OCI-LY3 (cell line): ENCODE measurements around the gene SVOPL.

Experiments
- H2AFZ ChIP-seq: fragments of 200-600, 300-600 bp; shearing (Covaris generic); 2 replicates; pipeline ENCODE4 v1.6.0; 2014; ENCODE audit warnings: antibody characterized with exemption, low read depth, low read length
- H3K27ac ChIP-seq: fragments of 200-600, 300-600 bp; sonication (generic); 2 replicates; pipeline ENCODE4 v1.5.1; 2014; ENCODE audit warnings: mild to moderate bottlenecking, low read length, moderate library complexity, mixed read lengths
- H3K27me3 ChIP-seq: fragments of 200-600, 300-600 bp; sonication (generic); 2 replicates; pipeline ENCODE4 v1.6.1; 2014; ENCODE audit warnings: low read depth, low read length, mixed read lengths
- H3K36me3 ChIP-seq: fragments of 200-600, 300-600 bp; sonication (generic); replicated peaks from 2 replicates; pipeline ENCODE3; 2014; ENCODE audit warnings: low read depth, low read length, mixed read lengths
- H3K4me1 ChIP-seq: fragments of 300-600, 200-600 bp; sonication (generic); 2 replicates; pipeline ENCODE4 v1.6.1; 2014; ENCODE audit warnings: low read length, mixed read lengths
- H3K4me2 ChIP-seq: fragments of 200-600, 300-600 bp; sonication (generic); 2 replicates; pipeline ENCODE4 v1.6.1; 2014; ENCODE audit warnings: low read length, mixed read lengths
- H3K4me3 ChIP-seq: fragments of 300-600, 200-600 bp; sonication (generic); 2 replicates; pipeline ENCODE4 v1.5.1; 2014; ENCODE audit warnings: antibody characterized with exemption, mild to moderate bottlenecking, low read length, moderate library complexity
- H3K79me2 ChIP-seq: fragments of 300-600, 200-600 bp; shearing (Covaris generic); 2 replicates; pipeline ENCODE4 v1.6.1; 2014; ENCODE audit warnings: mild to moderate bottlenecking, low read length, mixed read lengths
- H3K9ac ChIP-seq: fragments of 300-600, 200-600 bp; shearing (Covaris generic); 2 replicates; pipeline ENCODE4 v1.6.0; 2014; ENCODE audit warnings: mild to moderate bottlenecking, low read length, moderate library complexity
- H3K9me3 ChIP-seq: fragments of 200-600, 300-600 bp; shearing (Covaris generic); 2 replicates; pipeline ENCODE4 v1.6.1; 2014; ENCODE audit warnings: low read length, mixed read lengths; ENCODE audit not compliant: insufficient read depth
- H4K20me1 ChIP-seq: fragments of 200-600, 300-600 bp; sonication (generic); 2 replicates; pipeline ENCODE4 v1.6.1; 2016; ENCODE audit warnings: low read length, mixed read lengths; ENCODE audit not compliant: insufficient read depth
- CTCF ChIP-seq: fragments of 200-600, 300-600 bp; sonication (generic); IDR thresholded peaks from 2 replicates; pipeline ENCODE4 v1.5.1; 2014; ENCODE audit warnings: antibody characterized with exemption, low read length, low read depth
- EZH2phosphoT487 ChIP-seq: fragments of 200-600 bp; shearing (Covaris generic); IDR thresholded peaks from 2 replicates; pipeline ENCODE4 v1.6.1; 2018; ENCODE audit warnings: antibody characterized with exemption, mixed run types, low read depth

SVOPL gene

DNA sequence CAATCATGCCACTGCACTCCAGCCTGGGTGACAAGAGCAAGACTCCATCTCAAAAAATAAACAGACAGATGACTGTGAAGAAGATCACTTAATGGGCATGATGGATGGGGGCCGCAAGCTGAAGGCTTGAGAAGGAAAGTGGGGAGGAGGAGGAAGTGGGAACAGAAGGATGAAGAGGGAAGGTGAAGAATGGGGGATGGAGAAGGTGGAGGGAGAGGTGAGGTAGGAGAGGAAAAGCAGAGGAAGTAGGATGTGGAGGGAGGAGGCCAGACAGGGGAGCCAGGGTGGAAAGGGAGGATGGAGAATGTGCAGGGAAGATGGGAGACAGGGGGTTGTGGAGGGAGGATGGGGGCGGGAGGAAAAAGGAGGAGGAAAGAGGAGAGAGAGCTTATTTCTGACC, 68.8 kb downstream of the SVOPL start:
- Histone ChIP-seq H3K9me3 (no peaks in the 10 kb centered on the region), H3K4me1 (no peaks in the 10 kb centered on the region), H3K27ac (no peak overlapping the region), H3K79me2 (no peaks in the 10 kb centered on the region), H3K36me3 (no peaks in the 10 kb centered on the region), H3K27me3 (0 out of 2 replicates have a peak, but pooled peaks cover 2% of the 10 kb centered on the region), H2AFZ (no peak overlapping the region), H3K4me2 (no peak overlapping the region), H3K4me3 (no peak overlapping the region), H4K20me1 (no peaks in the 10 kb centered on the region), H3K9ac (no peak overlapping the region)
- TF ChIP-seq CTCF (no peak), EZH2phosphoT487 (no peak)

DNA sequence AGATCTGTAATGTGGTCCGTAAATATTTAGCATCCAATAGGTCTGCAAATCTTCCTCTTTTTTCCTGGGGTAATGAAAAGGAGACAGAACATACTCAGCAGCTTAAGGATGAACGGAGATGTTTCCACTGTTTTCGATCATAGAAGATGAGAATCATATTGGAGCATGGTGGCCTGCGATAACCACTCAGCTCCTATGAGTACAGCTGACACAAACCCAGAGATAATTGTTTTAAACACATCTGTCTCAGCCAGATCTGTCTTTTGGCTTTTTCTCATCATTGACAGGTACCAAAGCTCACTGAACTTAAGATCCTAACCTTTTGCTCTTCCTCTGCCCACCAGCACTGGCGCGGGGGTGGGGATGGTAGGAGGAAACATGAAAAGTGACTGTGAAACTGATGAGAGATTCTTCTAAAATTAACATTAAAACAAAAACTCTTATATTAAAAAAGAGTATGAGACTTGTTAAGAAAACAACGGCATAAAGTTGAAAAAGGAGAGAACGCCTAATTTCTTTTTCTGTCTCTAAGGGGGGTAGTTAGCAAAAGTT, 71.0 kb downstream of the SVOPL start:
- H3K9me3 ChIP-seq: no peaks in the 10 kb centered on the region
- H2AFZ ChIP-seq: no peak overlapping the region
- H3K27ac ChIP-seq: no peak overlapping the region

DNA sequence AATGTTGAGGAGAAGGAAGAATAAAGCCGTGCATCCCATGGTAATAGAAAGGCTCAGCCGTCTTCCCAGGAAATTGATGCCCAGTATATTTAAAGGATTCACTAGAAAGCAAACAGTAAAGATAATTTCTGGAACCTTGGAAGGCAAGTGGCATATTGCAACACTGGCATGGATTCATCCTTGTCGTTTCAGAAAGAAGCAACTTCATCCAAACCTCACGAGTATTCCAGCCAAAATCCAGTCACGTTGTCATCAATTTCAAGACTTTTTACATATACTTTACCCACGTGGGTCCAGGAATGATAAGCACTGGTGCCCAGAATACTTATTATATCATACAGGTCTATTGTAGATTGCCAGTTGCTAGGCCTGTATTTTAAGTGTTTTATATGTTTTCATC, 73.8 kb downstream of the SVOPL start:
- Histone ChIP-seq H3K27ac (no peak overlapping the region), H3K36me3 (no peaks in the 10 kb centered on the region), H3K9me3 (no peaks in the 10 kb centered on the region), H4K20me1 (no peaks in the 10 kb centered on the region), H3K4me3 (no peak overlapping the region), H3K79me2 (no peaks in the 10 kb centered on the region), H3K27me3 (0 out of 2 replicates have a peak, but pooled peaks cover 2% of the 10 kb centered on the region), H3K4me2 (no peak overlapping the region), H2AFZ (no peak overlapping the region), H3K9ac (no peak overlapping the region), H3K4me1 (peaks cover 12% of the 10 kb centered on the region)
- TF ChIP-seq CTCF (no peak), EZH2phosphoT487 (no peak)

More for the DNA sequence above, 71.0 kb downstream of the SVOPL start:
- Histone ChIP-seq H3K4me2 (no peak overlapping the region), H4K20me1 (no peaks in the 10 kb centered on the region), H3K4me3 (no peak overlapping the region), H3K27me3 (0 out of 2 replicates have a peak, but pooled peaks cover 2% of the 10 kb centered on the region), H3K9ac (no peak overlapping the region), H3K36me3 (no peaks in the 10 kb centered on the region), H3K79me2 (no peaks in the 10 kb centered on the region), H3K4me1 (peaks cover 8% of the 10 kb centered on the region)
- TF ChIP-seq CTCF (no peak), EZH2phosphoT487 (no peak)

- peaks cover 12% of the 10 kb centered on the region for H3K4me1 ChIP-seq
- no peak overlapping the region for H3K9ac ChIP-seq
- no peak overlapping the region for H3K4me2 ChIP-seq
- H3K36me3 ChIP-seq: no peaks in the 10 kb centered on the region
- H3K27me3 ChIP-seq: 0 out of 2 replicates have a peak, but pooled peaks cover 2% of the 10 kb centered on the region
- H3K27ac ChIP-seq: no peak overlapping the region
- no peak for TF ChIP-seq EZH2phosphoT487
- TF ChIP-seq CTCF: no peak
- no peaks in the 10 kb centered on the region for H3K79me2 ChIP-seq
- H4K20me1 ChIP-seq: no peaks in the 10 kb centered on the region
- no peak overlapping the region for H2AFZ ChIP-seq
- H3K9me3 ChIP-seq: no peaks in the 10 kb centered on the region
- H3K4me3 ChIP-seq: no peak overlapping the region
Measured at GRCh38 chr7:138626846-138627245, 74.3 kb downstream of the SVOPL start.
